NT2/D1 (cell line): ENCODE data around the gene FUCA1.

Source experiments
- SUZ12 ChIP-seq: IDR thresholded peaks from 2 replicates; pipeline ENCODE4 v1.6.1; 2011; ENCODE audit not compliant: insufficient read length, insufficient read depth; ENCODE audit errors: extremely low read depth
- YY1 ChIP-seq: IDR thresholded peaks from 2 replicates; pipeline ENCODE4 v1.6.1; 2011; ENCODE audit not compliant: insufficient read length, insufficient read depth

DNA sequence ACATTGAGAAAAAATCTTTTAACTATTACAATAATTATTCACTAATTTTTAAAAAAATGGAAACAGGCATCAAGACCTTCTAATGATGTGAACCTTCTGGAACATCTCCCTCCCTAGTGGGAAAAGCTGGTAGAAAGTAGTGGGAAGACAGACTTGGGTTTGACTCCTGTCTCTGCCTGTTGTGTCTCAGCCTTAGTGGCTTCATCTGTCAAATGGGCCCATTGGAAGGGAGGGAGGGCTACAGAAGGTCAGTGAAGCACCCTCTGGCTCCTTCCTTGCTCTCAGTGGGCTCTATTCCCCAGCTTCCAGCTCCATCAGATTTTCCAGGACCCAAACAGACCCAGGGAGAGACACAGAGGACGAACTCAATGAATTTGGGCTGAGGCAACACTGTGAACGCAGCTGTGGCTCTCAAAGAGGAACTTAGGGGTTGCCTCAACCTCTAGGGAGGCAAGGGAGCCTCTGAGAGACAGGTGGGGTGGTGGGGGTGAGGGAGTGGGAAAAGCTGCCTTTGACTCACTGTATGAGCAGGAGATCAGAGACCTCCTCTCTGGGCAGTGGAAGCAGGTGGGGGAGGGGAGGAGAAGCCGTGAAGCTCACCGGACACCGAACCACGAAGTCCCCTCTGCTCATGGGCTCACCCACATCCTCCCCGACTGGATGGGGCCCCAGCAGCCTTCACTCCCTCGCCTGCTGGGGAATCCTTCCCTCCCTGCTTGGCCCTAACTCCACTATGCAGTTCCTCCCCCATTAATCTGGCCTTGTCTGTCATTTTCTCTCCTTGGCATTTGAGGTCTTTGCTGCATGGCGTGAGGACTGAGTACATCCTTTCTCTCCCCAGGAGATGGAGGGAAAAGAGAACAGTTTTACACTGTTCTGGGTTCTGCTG, 40.6 kb upstream of the FUCA1 start:
- TF ChIP-seq SUZ12 (no peak), YY1 (no peak)
